RPMI7951 (cell line): ENCODE measurements around the gene ENO2. TPM values are rescaled to one million over a fixed set of nuclear protein-coding genes. Genes with fewer than 3 reads are reported as not detected.

Experiments
- DNase-seq: peaks from one replicate; pipeline ENCODE4 v3.0.0-alpha.2; 2012; ENCODE audit warnings: low read depth
- total RNA-seq: library from RNA; depleted of rRNA; stranded (reverse); fragments of >200 nt; shearing (Covaris generic); gene quantifications from 2 replicates; pipeline ENCODE4 v1.2.3, GENCODE V29; 2014

ENO2 gene
- total RNA-seq, 1 experiment from 2014 or later, result 28.6 TPM

DNA sequence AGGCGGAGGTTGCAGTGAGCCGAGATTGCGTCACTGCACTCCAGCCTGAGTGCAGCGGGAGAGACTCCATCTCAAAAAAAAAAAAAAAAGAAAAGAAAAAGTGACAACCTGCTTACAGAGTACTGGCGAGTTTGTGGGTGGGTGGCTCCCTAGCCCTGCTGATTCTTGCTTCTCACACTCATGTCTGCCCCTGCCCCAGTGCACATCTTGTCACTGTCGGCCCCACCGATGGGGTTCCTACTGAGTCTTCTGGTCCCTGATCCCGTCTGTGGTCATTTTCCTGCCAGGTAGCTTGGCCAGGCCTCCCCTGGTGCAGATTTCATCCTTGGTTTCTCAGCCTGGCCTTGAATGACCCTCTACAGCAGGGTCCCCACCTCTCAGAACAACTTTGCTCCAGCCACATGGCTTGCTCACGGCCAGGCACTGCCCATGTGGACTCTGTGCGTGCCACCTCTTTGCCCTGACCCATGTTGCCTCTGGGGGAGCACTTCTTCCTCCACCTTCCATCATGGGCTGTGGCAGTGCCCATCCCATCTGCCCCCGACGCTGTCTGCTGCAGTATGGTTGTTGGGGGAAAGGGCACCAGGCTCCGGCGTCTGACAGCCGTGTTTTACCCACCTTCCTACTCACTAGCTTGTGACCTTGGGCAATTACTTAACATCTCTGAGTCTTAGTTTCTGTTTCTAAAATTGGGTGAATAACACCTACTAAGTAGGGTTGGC lies 34.7 kb downstream of the ENO2 start:
- DNase-seq, result no peak

GRCh38 chr12:6950401-6950801 lies 36.0 kb downstream of the ENO2 start:
- DNase-seq, result no peak

- DNase-seq, result no peak
Measured at GRCh38 chr12:6950811-6951540, 36.6 kb downstream of the ENO2 start, which contains the start of gene PTPN6. PTPN6 (plus strand) TSS chr12:6951356; CDS start chr12:6951513, 157 bp downstream.

GRCh38 chr12:6951551-6952120 lies 37.3 kb downstream of the ENO2 start:
- no peak for DNase-seq

DNA sequence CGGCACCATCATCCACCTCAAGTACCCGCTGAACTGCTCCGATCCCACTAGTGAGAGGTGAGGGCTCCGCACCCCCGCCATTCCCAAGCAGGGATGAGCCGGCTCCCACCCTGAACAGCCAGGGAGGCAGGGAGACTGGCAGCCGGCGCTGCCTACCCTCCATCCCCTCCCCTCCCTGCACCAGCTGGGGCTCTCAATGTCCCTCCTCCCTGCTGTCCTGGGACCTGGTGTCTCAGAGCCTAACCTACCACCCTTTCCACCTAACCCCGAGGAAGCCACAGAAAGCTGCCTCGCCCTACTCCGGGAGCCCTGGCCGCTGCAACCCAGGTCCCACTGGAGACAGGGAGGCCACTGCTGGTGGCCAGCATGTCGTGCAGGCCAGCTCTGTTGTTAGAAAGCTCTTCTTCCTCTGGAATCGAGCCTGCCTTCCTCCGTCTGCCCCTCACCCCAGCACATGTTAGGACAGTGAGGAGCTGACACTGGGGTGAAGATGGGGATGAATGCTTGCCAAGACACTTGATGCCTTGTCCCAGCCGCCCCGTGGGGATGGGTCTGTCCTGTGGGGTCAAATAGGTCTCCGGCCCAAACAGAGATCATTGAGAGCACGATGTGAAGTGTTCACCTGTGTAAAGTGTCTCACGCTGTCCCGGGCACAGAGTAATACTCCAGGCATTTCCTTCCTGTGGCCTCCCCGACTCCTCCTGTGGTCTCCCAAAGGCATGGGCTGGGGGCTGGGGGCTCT lies 37.9 kb downstream of the ENO2 start:
- DNase-seq, result no peak

DNA sequence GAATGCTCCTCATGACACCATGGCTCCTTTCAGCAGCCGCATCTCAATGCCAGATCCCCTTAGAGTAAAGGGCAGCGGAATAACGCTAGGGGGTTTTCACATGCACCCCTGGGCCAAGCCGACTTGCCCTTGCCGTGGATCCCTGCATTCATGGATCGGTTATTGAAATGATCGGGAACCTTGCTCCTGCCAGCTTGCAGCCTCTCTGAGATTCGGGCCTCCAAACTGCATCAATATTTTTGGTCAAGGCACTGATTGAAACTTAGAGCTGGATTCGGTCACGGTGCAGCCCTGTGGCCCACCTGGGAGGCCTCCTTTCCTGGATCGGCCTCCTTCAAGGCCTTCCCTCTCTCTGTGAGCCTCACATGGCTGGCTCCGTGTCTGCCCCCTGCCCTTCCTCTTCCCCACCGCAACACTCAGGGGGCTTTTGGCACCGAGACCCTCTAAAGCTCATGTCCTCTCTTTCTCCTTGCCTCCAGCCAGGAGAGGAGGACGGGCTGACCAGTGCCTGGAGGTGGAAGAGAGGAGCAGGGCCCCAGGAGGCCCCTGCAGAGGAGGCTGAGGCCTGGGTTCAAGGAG lies 38.6 kb downstream of the ENO2 start:
- no peak for DNase-seq

- peak; percentile 57 for DNase-seq
Measured at GRCh38 chr12:6953442-6954315, 39.3 kb downstream of the ENO2 start.

GRCh38 chr12:6954316-6955107 lies 40.1 kb downstream of the ENO2 start:
- no peak for DNase-seq

GRCh38 chr12:6955108-6956020 lies 41.0 kb downstream of the ENO2 start:
- no peak for DNase-seq

GRCh38 chr12:6956021-6956727 lies 41.8 kb downstream of the ENO2 start:
- DNase-seq, result no peak

GRCh38 chr12:6957151-6957701 lies 42.8 kb downstream of the ENO2 start:
- DNase-seq, result no peak

GRCh38 chr12:6957741-6958608 lies 43.6 kb downstream of the ENO2 start:
- DNase-seq, result no peak

- no peak for DNase-seq
Measured at GRCh38 chr12:6958609-6959057, 44.3 kb downstream of the ENO2 start.

- no peak for DNase-seq
Measured at GRCh38 chr12:6959058-6959804, 44.9 kb downstream of the ENO2 start.

- no peak for DNase-seq
Measured at GRCh38 chr12:6959805-6960592, 45.6 kb downstream of the ENO2 start.
